CD4-positive, alpha-beta T cell (primary cell): ENCODE measurements around the gene HIC1. TPM values are rescaled to one million over a fixed set of nuclear protein-coding genes. Genes with fewer than 3 reads are reported as not detected.

ENCODE experiments used
- ATAC-seq: fragments of 200-7000 bp; cut with Tn5 transposase; one replicate; pipeline ENCODE4 v1.10.0; 2022; ENCODE audit warnings: mild to moderate bottlenecking; ENCODE audit not compliant: poor library complexity
- CTCF ChIA-PET: fragments of 350-600 bp; sonication (Branson Sonifier 250); formaldehyde crosslinking; loops from one replicate; lab custom pipeline; 2021; ENCODE audit warnings: antibody characterized with exemption, inconsistent platforms; lab: Charles Lee
- POLR2A ChIA-PET: fragments of 350-600 bp; sonication (Branson Sonifier 250); formaldehyde crosslinking; loops from one replicate; lab custom pipeline; 2021; ENCODE audit warnings: antibody characterized with exemption, inconsistent platforms; lab: Charles Lee
- DNase-seq, 14 experiments: peaks; one replicate each; pipeline ENCODE4 v3.0.0-alpha.2; 2013 to 2020; ENCODE audit warnings: mixed read lengths in 2 of 14
- H3K27ac ChIP-seq, 2 donors: one replicate each; pipeline versions ENCODE4 v1.5.1 to v1.7.0; 2013; ENCODE audit warnings: low read length in 2 of 2, low read depth in 1 of 2, mild to moderate bottlenecking in 1 of 2
- H3K27me3 ChIP-seq, 2 experiments: 1 replicate in 1 of 2; 2 replicates in 1 of 2; pipeline versions ENCODE4 v1.6.1 to v1.7.0; 2013; ENCODE audit warnings: low read length in 2 of 2, control low read depth in 1 of 2, mild to moderate bottlenecking in 1 of 2, moderate library complexity in 1 of 2; ENCODE audit not compliant: insufficient read depth in 2 of 2, control insufficient read depth in 1 of 2
- H3K36me3 ChIP-seq: one replicate; pipeline ENCODE4 v1.6.1; 2013; ENCODE audit warnings: low read length, control low read depth; ENCODE audit not compliant: insufficient read depth
- H3K4me1 ChIP-seq: one replicate; pipeline ENCODE4 v1.6.1; 2013; ENCODE audit warnings: low read length, control low read depth; ENCODE audit not compliant: insufficient read depth
- H3K4me3 ChIP-seq: one replicate; pipeline ENCODE4 v1.5.1; 2013; ENCODE audit warnings: mild to moderate bottlenecking, low read length, moderate library complexity
- H3K9me3 ChIP-seq, 2 experiments: 1 replicate in 1 of 2; 2 replicates in 1 of 2; pipeline versions ENCODE4 v1.6.1 to v1.7.0; 2013; ENCODE audit warnings: low read length in 2 of 2, mild to moderate bottlenecking in 2 of 2, control low read depth in 1 of 2, moderate library complexity in 1 of 2; ENCODE audit not compliant: control insufficient read depth in 1 of 2, insufficient read depth in 1 of 2
- H3K27ac Mint-ChIP-seq: one replicate; pipeline ENCODE4 v1.8.0; 2020; ENCODE audit warnings: mixed read lengths
- H3K27me3 Mint-ChIP-seq: one replicate; pipeline ENCODE4 v1.8.0; 2021; ENCODE audit warnings: mixed read lengths
- H3K36me3 Mint-ChIP-seq: one replicate; pipeline ENCODE4 v1.8.0; 2021; ENCODE audit warnings: low read depth, mixed read lengths
- H3K4me1 Mint-ChIP-seq: one replicate; pipeline ENCODE4 v1.8.0; 2021; ENCODE audit warnings: low read depth, mixed read lengths
- H3K4me3 Mint-ChIP-seq: one replicate; pipeline ENCODE4 v1.8.0; 2020; ENCODE audit warnings: mild to moderate bottlenecking, mixed read lengths
- H3K9me3 Mint-ChIP-seq: one replicate; pipeline ENCODE4 v1.8.0; 2020; ENCODE audit warnings: mixed read lengths
- CTCF ChIP-seq: fragments of 200-600 bp; IDR thresholded peaks from one replicate; pipeline ENCODE4 v1.8.0; 2022; ENCODE audit warnings: antibody characterized with exemption, mild to moderate bottlenecking
- intact Hi-C, 2 experiments: fragments of 100-400 bp; cut with DNase I in 1 of 2; cut with micrococcal nuclease in 1 of 2; formaldehyde crosslinking; loops; one replicate each; pipeline versions ENCODE4 v1.15.1 to v1.9.0; 2023 to 2025; cut with DNase I, micrococcal nuclease
- total RNA-seq, 174 experiments: library from RNA in 2 of 174; stranded (reverse) in 2 of 174; gene quantifications; one replicate each; pipeline ENCODE4 v1.2.3 and lab custom pipeline; 2021 to 2026

Gene HIC1
- total RNA-seq, 2 experiments from 2014 or later, result 2.4 to 3.0 TPM

- no peaks in the 10 kb centered on the region for H3K27me3 Mint-ChIP-seq
- no peak for ATAC-seq
- Histone ChIP-seq H3K9me3 (no peaks in the 10 kb centered on the region), H3K27me3 (no peaks in the 10 kb centered on the region), H3K4me1 (peaks cover 44% of the 10 kb centered on the region), H3K36me3 (peaks cover 55% of the 10 kb centered on the region), H3K4me3 (no peak overlapping the region), H3K27ac (no peak overlapping the region)
- no peak overlapping the region for H3K4me3 Mint-ChIP-seq
- POLR2A ChIA-PET, result no interaction called here
- H3K27ac Mint-ChIP-seq, result peak overlapping the region; percentile 65
- TF ChIP-seq CTCF, result no peak
- CTCF ChIA-PET, result no interaction called here
- intact Hi-C loops, result no loop called here
- peaks cover 14% of the 10 kb centered on the region for H3K4me1 Mint-ChIP-seq
- peaks cover 82% of the 10 kb centered on the region for H3K36me3 Mint-ChIP-seq
- no peaks in the 10 kb centered on the region for H3K9me3 Mint-ChIP-seq
- peak in 3 of 14 experiments; percentile 33 to 71 (median 60) for DNase-seq
Measured at GRCh38 chr17:2083613-2084035, 28.7 kb downstream of the HIC1 start.

DNA sequence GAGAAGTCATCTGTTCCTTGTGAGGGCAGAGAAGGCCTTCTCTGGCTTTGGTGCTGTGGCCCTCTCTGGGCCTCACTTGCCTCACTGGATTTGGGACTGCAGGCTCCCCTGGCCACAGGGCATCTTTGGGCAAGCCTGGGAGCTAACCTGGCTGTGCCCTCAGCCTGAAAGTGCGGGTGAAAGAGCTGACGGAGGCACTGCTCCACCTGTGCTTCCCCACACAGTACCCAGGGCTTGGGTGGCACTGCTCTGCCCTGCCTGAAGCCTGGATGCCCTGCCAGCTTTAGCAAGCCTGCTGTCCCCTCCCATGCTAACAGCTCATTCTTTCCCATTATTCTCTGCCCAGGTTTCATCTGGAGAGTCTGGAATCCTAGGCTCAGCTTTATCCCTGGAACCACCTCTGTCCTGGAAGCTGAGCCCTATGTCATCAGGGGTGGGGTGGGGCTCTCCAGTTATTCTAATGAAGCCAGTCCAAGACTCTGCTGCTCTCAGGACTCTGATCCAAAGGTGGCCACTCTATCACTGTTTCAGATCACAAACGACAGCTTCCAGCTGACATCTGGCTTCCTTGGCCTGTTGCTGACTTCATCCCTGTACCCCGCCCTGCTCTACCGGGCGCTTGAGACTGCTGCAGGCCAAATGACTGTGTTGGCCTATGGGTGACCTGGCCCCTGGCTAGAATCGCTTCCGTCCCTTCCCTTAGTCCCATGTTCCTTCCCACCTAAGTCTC lies 29.3 kb downstream of the HIC1 start:
- peaks cover 51% of the 10 kb centered on the region for H3K36me3 ChIP-seq
- H3K9me3 ChIP-seq, result no peaks in the 10 kb centered on the region
- H3K27ac Mint-ChIP-seq, result peak overlapping the region; percentile 65
- peaks cover 50% of the 10 kb centered on the region for H3K4me1 ChIP-seq
- H3K27me3 Mint-ChIP-seq, result no peaks in the 10 kb centered on the region
- H3K9me3 Mint-ChIP-seq, result no peaks in the 10 kb centered on the region
- ChIA-PET POLR2A (no interaction called here), CTCF (no interaction called here)
- peaks cover 20% of the 10 kb centered on the region for H3K4me1 Mint-ChIP-seq
- no peak for DNase-seq
- no peak overlapping the region for H3K4me3 ChIP-seq
- H3K27me3 ChIP-seq, result no peaks in the 10 kb centered on the region
- H3K4me3 Mint-ChIP-seq, result no peak overlapping the region
- no peak for TF ChIP-seq CTCF
- ATAC-seq, result no peak
- intact Hi-C loops, result no loop called here
- no peak overlapping the region for H3K27ac ChIP-seq
- H3K36me3 Mint-ChIP-seq, result peaks cover 76% of the 10 kb centered on the region

DNA sequence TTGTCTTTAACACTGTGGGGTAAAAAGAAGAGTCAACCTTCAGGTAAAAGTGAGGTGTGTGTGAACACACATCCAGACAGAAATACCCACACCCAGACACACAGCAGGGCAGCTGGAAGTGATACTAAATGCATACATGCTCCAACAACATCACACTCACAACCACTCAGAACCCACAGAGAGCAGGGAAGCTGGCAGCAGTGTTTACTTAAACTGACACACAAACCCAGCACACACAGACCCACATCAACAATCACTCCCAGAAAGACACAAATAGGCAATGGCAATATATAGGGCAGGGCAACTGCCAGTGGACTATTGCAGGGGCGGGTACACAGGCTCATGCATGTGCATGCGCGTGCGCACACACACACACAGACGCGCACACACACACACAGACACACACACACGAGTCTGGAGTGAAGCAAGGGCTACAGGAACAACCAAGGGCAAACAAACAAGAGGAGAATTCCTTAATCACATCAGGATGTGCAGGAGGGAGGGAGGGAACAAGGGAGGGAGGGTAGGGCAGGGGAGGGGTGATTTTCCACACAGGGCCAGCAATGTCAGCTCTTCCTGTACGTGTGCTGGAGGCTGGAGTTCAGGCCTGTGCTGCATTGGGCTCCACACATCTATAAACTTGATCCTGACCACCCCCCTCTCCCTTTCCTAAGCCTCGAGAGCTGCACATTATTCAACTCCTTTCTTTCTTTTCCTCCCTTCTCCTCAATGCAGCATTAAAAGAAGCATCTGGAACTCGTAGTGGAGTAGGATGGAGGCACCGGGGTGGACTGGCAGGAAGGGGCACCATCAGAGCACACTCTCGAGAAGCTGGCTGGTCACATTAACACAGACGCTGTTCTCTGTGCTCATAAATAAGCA lies 30.1 kb downstream of the HIC1 start:
- Histone ChIP-seq H3K36me3 (peaks cover 51% of the 10 kb centered on the region), H3K4me1 (peaks cover 56% of the 10 kb centered on the region), H3K27me3 (no peaks in the 10 kb centered on the region), H3K4me3 (no peak overlapping the region), H3K9me3 (no peaks in the 10 kb centered on the region), H3K27ac (no peak overlapping the region)
- Mint-ChIP-seq H3K27me3 (no peaks in the 10 kb centered on the region), H3K36me3 (peaks cover 73% of the 10 kb centered on the region), H3K9me3 (no peaks in the 10 kb centered on the region), H3K27ac (no peak overlapping the region), H3K4me1 (peaks cover 28% of the 10 kb centered on the region), H3K4me3 (no peak overlapping the region)
- ATAC-seq, result no peak
- ChIA-PET CTCF (no interaction called here), POLR2A (no interaction called here)
- intact Hi-C loops, result no loop called here
- no peak for TF ChIP-seq CTCF
- no peak for DNase-seq
